ENCODE data around the gene OR13D1. TPM values are rescaled to one million over a fixed set of nuclear protein-coding genes. Genes with fewer than 3 reads are reported as not detected.

Gene OR13D1
- total and polyA plus RNA-seq, 10 of the 15 experiments (the other 5 are each of a cell fraction or from before 2014, with no cell fraction given), result not detected

GRCh38 chr9:104658496-104659195, 35.7 kb upstream of the OR13D1 start:
- peak; percentile 68 for ATAC-seq
- no peaks in the 10 kb centered on the region for H4K20me1 ChIP-seq (ENCODE audit: control insufficient read depth, insufficient read depth)
- no peaks in the 10 kb centered on the region for H3K4me1 ChIP-seq (ENCODE audit: control insufficient read depth, insufficient read depth, low read length)
- no peaks in the 10 kb centered on the region for H3K27me3 ChIP-seq (replicated peaks in 1 of 2; ENCODE audit: control insufficient read depth in 2 of 2, insufficient read depth in 2 of 2, low read length in 1 of 2)
- H3K9me3 ChIP-seq (replicated peaks; ENCODE audit: control insufficient read depth, insufficient read depth, low read length), result no peaks in the 10 kb centered on the region
- no peak overlapping the region for H3K9ac ChIP-seq (ENCODE audit: control insufficient read depth, insufficient read depth, low read length)
- CTCF ChIA-PET, result interaction anchor here (1.3 kb wide), 1 partner anchor 25 kb away, joined by 4 read pairs; no protein-coding TSS in a partner anchor
- SMC1A ChIA-PET (ENCODE audit: uncharacterized antibody, unreplicated experiment), result interaction anchor here (0.5 to 1.3 kb wide), 4 partner anchors 18 to 160 kb away, joined by 3 to 5 read pairs (median 4); no protein-coding TSS in a partner anchor
- POLR2A ChIA-PET, result no interaction called here
- RAD21 ChIA-PET (ENCODE audit: unreplicated experiment), result no interaction called here
- H3K79me2 ChIP-seq (ENCODE audit: control insufficient read depth, insufficient read depth, low read length), result no peaks in the 10 kb centered on the region
- TF ChIP-seq MTA2 (IDR thresholded peaks at IDR 0.05; ENCODE audit: low read depth) (peak; percentile 62; the same call in 1 of the 2 replicates), POLR2AphosphoS5 (IDR thresholded peaks at IDR 0.05; ENCODE audit: low read length) (no peak)
- no peak for FAIRE-seq
- H2AFZ ChIP-seq (ENCODE audit: control insufficient read depth, low read depth, low read length), result no peak overlapping the region
- no peak overlapping the region for H3K27ac ChIP-seq (ENCODE audit: control insufficient read depth, insufficient read depth)
- no peak overlapping the region for H3K4me3 ChIP-seq
- WGBS (ENCODE audit: insufficient coverage, insufficient replicate concordance, low lambda C conversion rate, missing lambda C conversion rate), result 4% methylated on average over 2 of the region's 2 CpGs
- H3K36me3 ChIP-seq (ENCODE audit: control insufficient read depth in 2 of 2, insufficient read depth in 2 of 2, low read length in 1 of 2), result no peaks in the 10 kb centered on the region
- DNase-seq (ENCODE audit: low read depth, low spot score), result no peak
- intact Hi-C loops (cut with micrococcal nuclease; ENCODE audit: unreplicated experiment) (no loop called here), in situ Hi-C loops (cut with MboI) (no loop called here)
- BruUV-seq (replicated peaks), result no TSS peak
- H3K4me2 ChIP-seq (ENCODE audit: control insufficient read depth, insufficient read depth), result no peak overlapping the region

GRCh38 chr9:104675611-104676010, 18.7 kb upstream of the OR13D1 start:
- no peak overlapping the region for H3K27ac ChIP-seq (ENCODE audit: control insufficient read depth, insufficient read depth)
- H3K4me2 ChIP-seq (ENCODE audit: control insufficient read depth, insufficient read depth), result no peak overlapping the region
- no peak overlapping the region for H3K4me3 ChIP-seq
- no peak overlapping the region for H2AFZ ChIP-seq (ENCODE audit: control insufficient read depth, low read depth, low read length)
- no peaks in the 10 kb centered on the region for H3K36me3 ChIP-seq (ENCODE audit: control insufficient read depth in 2 of 2, insufficient read depth in 2 of 2, low read length in 1 of 2)
- FAIRE-seq (no peak), ATAC-seq (no peak), DNase-seq (ENCODE audit: low read depth, low spot score) (no peak)
- H3K4me1 ChIP-seq (ENCODE audit: control insufficient read depth, insufficient read depth, low read length), result no peaks in the 10 kb centered on the region
- H3K9ac ChIP-seq (ENCODE audit: control insufficient read depth, insufficient read depth, low read length), result no peak overlapping the region
- H3K27me3 ChIP-seq (replicated peaks in 1 of 2; ENCODE audit: control insufficient read depth in 2 of 2, insufficient read depth in 2 of 2, low read length in 1 of 2), result no peaks in the 10 kb centered on the region
- 0% methylated on average over 2 of the region's 2 CpGs for WGBS (ENCODE audit: insufficient coverage, insufficient replicate concordance, low lambda C conversion rate, missing lambda C conversion rate)
- H4K20me1 ChIP-seq (ENCODE audit: control insufficient read depth, insufficient read depth), result no peaks in the 10 kb centered on the region
- BruUV-seq (replicated peaks), result no TSS peak
- SMC1A ChIA-PET (ENCODE audit: uncharacterized antibody, unreplicated experiment), result interaction anchor here (0.6 to 1.0 kb wide), 2 partner anchors 46 to 71 kb away, joined by 3 read pairs; no protein-coding TSS in a partner anchor
- POLR2A ChIA-PET, result no interaction called here
- intact Hi-C loops (cut with micrococcal nuclease; ENCODE audit: unreplicated experiment), result no loop called here
- in situ Hi-C loops (cut with MboI), result no loop called here
- CTCF ChIA-PET, result interaction anchor here (0.7 to 1.1 kb wide), 3 partner anchors 68 to 885 kb away, joined by 3 to 5 read pairs (median 4); no protein-coding TSS in a partner anchor
- RAD21 ChIA-PET (ENCODE audit: unreplicated experiment), result interaction anchor here (1.5 kb wide), 1 partner anchor 66 kb away, joined by 3 read pairs; no protein-coding TSS in a partner anchor
- H3K9me3 ChIP-seq (replicated peaks; ENCODE audit: control insufficient read depth, insufficient read depth, low read length), result no peaks in the 10 kb centered on the region
- no peaks in the 10 kb centered on the region for H3K79me2 ChIP-seq (ENCODE audit: control insufficient read depth, insufficient read depth, low read length)
- TF ChIP-seq KAT2A (conservative IDR thresholded peaks at IDR 0.05; ENCODE audit: control insufficient read depth, low read depth, low read length) (no peak), FOXM1 (IDR thresholded peaks at IDR 0.05; ENCODE audit: low read depth, low read length) (no peak), BCLAF1 (IDR thresholded peaks at IDR 0.05) (no peak), CBX5 (IDR thresholded peaks at IDR 0.05; ENCODE audit: low read depth) (no peak), CEBPZ (IDR thresholded peaks at IDR 0.05; ENCODE audit: low read depth, low read length) (no peak), YBX1 (IDR thresholded peaks at IDR 0.05) (no peak), SMAD5 (IDR thresholded peaks at IDR 0.05; ENCODE audit: low read depth) (no peak), RBBP5 (conservative IDR thresholded peaks at IDR 0.05) (no peak)
